ENCODE results near the gene PER1. TPM values are rescaled to one million over a fixed set of nuclear protein-coding genes. Genes with fewer than 3 reads are reported as not detected.

The PER1 gene
- total and polyA plus RNA-seq, 2 of the 4 experiments (the other 2 are of a cell fraction): 3.4 to 10.5 TPM

DNA sequence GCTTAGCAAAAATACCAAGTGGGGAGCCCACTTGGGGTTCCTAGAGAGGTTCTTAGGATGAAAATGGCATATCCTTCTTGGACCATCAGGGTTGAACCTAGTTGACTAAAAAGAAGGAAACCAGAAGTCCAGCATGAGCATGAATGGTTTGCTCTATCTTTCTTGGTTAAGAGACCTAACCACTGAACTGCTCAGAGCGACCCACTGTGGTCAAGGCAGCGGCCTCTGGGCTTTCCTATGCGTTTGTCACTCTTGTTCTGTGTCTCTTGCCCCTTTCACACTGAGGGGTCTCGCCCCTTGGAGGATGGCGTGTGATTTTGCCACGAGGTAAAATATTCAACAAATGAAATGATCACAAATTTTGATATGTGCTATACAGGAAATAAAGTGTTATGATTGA lies 38.3 kb upstream of the PER1 start:
- Histone ChIP-seq H4K91ac (ENCODE audit: insufficient read depth, low read depth, low read length) (peak overlapping the region; percentile 78), H2AK9ac (replicated peaks; ENCODE audit: low read depth, low read length, poor library complexity) (peak overlapping the region; percentile 93), H3K23ac (ENCODE audit: low read depth, low read length) (no peak overlapping the region), H3K4me3 (ENCODE audit: insufficient read depth, low read depth, low read length) (peak overlapping the region; percentile 25; the same call in 1 of the 2 replicates), H2BK5ac (ENCODE audit: low read depth, low read length, poor library complexity, severe bottlenecking) (peak overlapping the region; percentile 65), H4K5ac (ENCODE audit: low read depth, low read length) (peak overlapping the region; percentile 95), H3K9ac (ENCODE audit: low read depth, low read length) (no peak overlapping the region; the same call in 1 of the 2 replicates), H3K79me1 (ENCODE audit: low read depth in 1 of 2, low read length in 2 of 2) (peaks cover 0 to 21% of the 10 kb centered on the region in 2 experiments; a peak in 2 of 4 replicates), H4K20me1 (ENCODE audit: insufficient read depth, low read length) (peaks cover 22% of the 10 kb centered on the region), H3K4me1 (ENCODE audit: control insufficient read depth, insufficient read depth, low read length) (peaks cover 13% of the 10 kb centered on the region), H3K27ac (ENCODE audit: insufficient read depth, low read length) (peak overlapping the region; percentile 41), H3K14ac (replicated peaks; ENCODE audit: low read depth, low read length) (peak overlapping the region; percentile 56; the same call in 1 of the 2 replicates), H3K9me3 (ENCODE audit: control insufficient read depth, insufficient read depth, low read length) (no peaks in the 10 kb centered on the region), H3K27me3 (ENCODE audit: control insufficient read depth, insufficient read depth, low read length) (no peaks in the 10 kb centered on the region), H3K18ac (ENCODE audit: low read depth, low read length) (peak overlapping the region; percentile 33; the same call in 1 of the 2 replicates), H2BK15ac (ENCODE audit: low read depth, low read length) (peak overlapping the region; percentile 81; the same call in 2 of the 3 replicates), H4K8ac (ENCODE audit: low read depth in 2 of 2, low read length in 2 of 2) (peak overlapping the region; percentile 63 to 93), H2BK120ac (ENCODE audit: low read depth, low read length) (peak overlapping the region; percentile 45; the same call in 1 of the 2 replicates), H2AFZ (replicated peaks; ENCODE audit: low read length, poor library complexity) (peak overlapping the region; percentile 97), H2AK5ac (ENCODE audit: low read depth, low read length) (peak overlapping the region; percentile 63; the same call in 1 of the 2 replicates), H3K9me1 (ENCODE audit: insufficient read depth, low read length) (peaks cover 21% of the 10 kb centered on the region), H3K4ac (ENCODE audit: low read depth, low read length) (peak overlapping the region; percentile 70), H3K4me2 (ENCODE audit: low read depth, low read length) (peak overlapping the region; percentile 67), H3K56ac (ENCODE audit: extremely low read depth, insufficient read depth, low read length) (no peak overlapping the region), H3K36me3 (ENCODE audit: control insufficient read depth, insufficient read depth, low read length) (no peaks in the 10 kb centered on the region), H2BK20ac (ENCODE audit: low read depth, low read length) (peak overlapping the region; percentile 23; the same call in 1 of the 2 replicates)
- DNase-seq (no peak), ATAC-seq (ENCODE audit: low read depth) (no peak)
- in situ Hi-C loops (cut with MboI; ENCODE audit: low sequenced_read_pairs) (no loop called here), intact Hi-C loops (cut with micrococcal nuclease) (no loop called here), dilution Hi-C loops (cut with HindIII; ENCODE audit: low sequenced_read_pairs, unreplicated experiment) (no loop called here)
- WGBS, 2 experiments (ENCODE audit: extremely low coverage in 2 of 2, insufficient read length in 1 of 2): 20% methylated on average over 2 of the region's 6 CpGs; no CpG with 5 or more reads in 1 of the 2 experiments
- no peak for TF ChIP-seq NFE2L2 (IDR thresholded peaks at IDR 0.05; ENCODE audit: low read depth, low read length)
- no peak for TF ChIP-seq CHD1 (IDR thresholded peaks at IDR 0.05; ENCODE audit: low read depth, low read length)
- no peak for TF ChIP-seq SMC3 (IDR thresholded peaks at IDR 0.05; ENCODE audit: low read depth, low read length)
- TF ChIP-seq, protein P1, sequence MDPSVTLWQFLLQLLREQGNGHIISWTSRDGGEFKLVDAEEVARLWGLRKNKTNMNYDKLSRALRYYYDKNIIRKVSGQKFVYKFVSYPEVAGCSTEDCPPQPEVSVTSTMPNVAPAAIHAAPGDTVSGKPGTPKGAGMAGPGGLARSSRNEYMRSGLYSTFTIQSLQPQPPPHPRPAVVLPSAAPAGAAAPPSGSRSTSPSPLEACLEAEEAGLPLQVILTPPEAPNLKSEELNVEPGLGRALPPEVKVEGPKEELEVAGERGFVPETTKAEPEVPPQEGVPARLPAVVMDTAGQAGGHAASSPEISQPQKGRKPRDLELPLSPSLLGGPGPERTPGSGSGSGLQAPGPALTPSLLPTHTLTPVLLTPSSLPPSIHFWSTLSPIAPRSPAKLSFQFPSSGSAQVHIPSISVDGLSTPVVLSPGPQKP (IDR thresholded peaks at IDR 0.05; ENCODE audit: borderline replicate concordance, low read depth, low read length): no peak
- TF ChIP-seq MAZ (IDR thresholded peaks at IDR 0.05; ENCODE audit: borderline replicate concordance, low read depth, low read length): no peak
- no peak for TF ChIP-seq RAD21 (IDR thresholded peaks at IDR 0.05; ENCODE audit: low read length)
- no peak for TF ChIP-seq RFX5 (IDR thresholded peaks at IDR 0.05; ENCODE audit: low read depth, low read length)
- no peak for TF ChIP-seq MAFK (IDR thresholded peaks at IDR 0.05; ENCODE audit: low read depth, low read length)
- TF ChIP-seq CEBPB (IDR thresholded peaks at IDR 0.05; ENCODE audit: low read depth, low read length): no peak
- no peak for TF ChIP-seq POLR2A (IDR thresholded peaks at IDR 0.05; ENCODE audit: low read depth, low read length)
- no peak for TF ChIP-seq BHLHE40 (IDR thresholded peaks at IDR 0.05; ENCODE audit: low read depth, low read length)
- TF ChIP-seq, protein P2, sequence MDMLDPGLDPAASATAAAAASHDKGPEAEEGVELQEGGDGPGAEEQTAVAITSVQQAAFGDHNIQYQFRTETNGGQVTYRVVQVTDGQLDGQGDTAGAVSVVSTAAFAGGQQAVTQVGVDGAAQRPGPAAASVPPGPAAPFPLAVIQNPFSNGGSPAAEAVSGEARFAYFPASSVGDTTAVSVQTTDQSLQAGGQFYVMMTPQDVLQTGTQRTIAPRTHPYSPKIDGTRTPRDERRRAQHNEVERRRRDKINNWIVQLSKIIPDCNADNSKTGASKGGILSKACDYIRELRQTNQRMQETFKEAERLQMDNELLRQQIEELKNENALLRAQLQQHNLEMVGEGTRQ (IDR thresholded peaks at IDR 0.05; ENCODE audit: low read depth, low read length): no peak
- TF ChIP-seq, protein P3, sequence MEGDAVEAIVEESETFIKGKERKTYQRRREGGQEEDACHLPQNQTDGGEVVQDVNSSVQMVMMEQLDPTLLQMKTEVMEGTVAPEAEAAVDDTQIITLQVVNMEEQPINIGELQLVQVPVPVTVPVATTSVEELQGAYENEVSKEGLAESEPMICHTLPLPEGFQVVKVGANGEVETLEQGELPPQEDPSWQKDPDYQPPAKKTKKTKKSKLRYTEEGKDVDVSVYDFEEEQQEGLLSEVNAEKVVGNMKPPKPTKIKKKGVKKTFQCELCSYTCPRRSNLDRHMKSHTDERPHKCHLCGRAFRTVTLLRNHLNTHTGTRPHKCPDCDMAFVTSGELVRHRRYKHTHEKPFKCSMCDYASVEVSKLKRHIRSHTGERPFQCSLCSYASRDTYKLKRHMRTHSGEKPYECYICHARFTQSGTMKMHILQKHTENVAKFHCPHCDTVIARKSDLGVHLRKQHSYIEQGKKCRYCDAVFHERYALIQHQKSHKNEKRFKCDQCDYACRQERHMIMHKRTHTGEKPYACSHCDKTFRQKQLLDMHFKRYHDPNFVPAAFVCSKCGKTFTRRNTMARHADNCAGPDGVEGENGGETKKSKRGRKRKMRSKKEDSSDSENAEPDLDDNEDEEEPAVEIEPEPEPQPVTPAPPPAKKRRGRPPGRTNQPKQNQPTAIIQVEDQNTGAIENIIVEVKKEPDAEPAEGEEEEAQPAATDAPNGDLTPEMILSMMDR (conservative IDR thresholded peaks at IDR 0.05; ENCODE audit: low read depth, low read length): no peak
- no peak for TF ChIP-seq MXI1 (IDR thresholded peaks at IDR 0.05; ENCODE audit: borderline replicate concordance, low read depth, low read length)
- no peak for TF ChIP-seq RCOR1 (IDR thresholded peaks at IDR 0.05; ENCODE audit: insufficient replicate concordance, low read length)
- TF ChIP-seq FOS (IDR thresholded peaks at IDR 0.05; ENCODE audit: low read depth, low read length): no peak
- ChIA-PET POLR2A (ENCODE audit: unreplicated experiment) (interaction anchor here (0.6 to 0.8 kb wide), 2 partner anchors 31 to 53 kb away, joined by 4 to 5 read pairs; no protein-coding TSS in a partner anchor), CTCF (interaction anchor here (1.5 kb wide), 1 partner anchor 71 kb away, joined by 6 read pairs; no protein-coding TSS in a partner anchor)
- BruUV-seq (replicated peaks): no TSS peak

Measured in IMR-90 (cell line).